Fibroblast of villous mesenchyme (primary cell): ENCODE measurements around the gene LRRC63. TPM values are rescaled to one million over a fixed set of nuclear protein-coding genes. Genes with fewer than 3 reads are reported as not detected.

Experiments used
- DNase-seq: peaks from one replicate; pipeline ENCODE4 v3.0.0-alpha.2; 2010; ENCODE audit warnings: low read depth
- H3K4me3 ChIP-seq: 2 replicates; pipeline ENCODE4 v1.5.1; 2011; ENCODE audit warnings: low read depth, mild to moderate bottlenecking, low read length
- total RNA-seq: library from RNA; depleted of rRNA; stranded (reverse); fragments of >200 nt; gene quantifications from 2 replicates; pipeline ENCODE4 v1.2.3, GENCODE V29; 2012
- TF ChIP-seq, protein P1 (sequence below): IDR thresholded peaks from 2 replicates; pipeline ENCODE4 v1.5.1; 2012; ENCODE audit warnings: low read depth, mild to moderate bottlenecking, low read length; ENCODE audit not compliant: insufficient read depth

LRRC63 gene
- total RNA-seq, 1 donor = not detected

- DNase-seq = no peak
- TF ChIP-seq, protein P1, sequence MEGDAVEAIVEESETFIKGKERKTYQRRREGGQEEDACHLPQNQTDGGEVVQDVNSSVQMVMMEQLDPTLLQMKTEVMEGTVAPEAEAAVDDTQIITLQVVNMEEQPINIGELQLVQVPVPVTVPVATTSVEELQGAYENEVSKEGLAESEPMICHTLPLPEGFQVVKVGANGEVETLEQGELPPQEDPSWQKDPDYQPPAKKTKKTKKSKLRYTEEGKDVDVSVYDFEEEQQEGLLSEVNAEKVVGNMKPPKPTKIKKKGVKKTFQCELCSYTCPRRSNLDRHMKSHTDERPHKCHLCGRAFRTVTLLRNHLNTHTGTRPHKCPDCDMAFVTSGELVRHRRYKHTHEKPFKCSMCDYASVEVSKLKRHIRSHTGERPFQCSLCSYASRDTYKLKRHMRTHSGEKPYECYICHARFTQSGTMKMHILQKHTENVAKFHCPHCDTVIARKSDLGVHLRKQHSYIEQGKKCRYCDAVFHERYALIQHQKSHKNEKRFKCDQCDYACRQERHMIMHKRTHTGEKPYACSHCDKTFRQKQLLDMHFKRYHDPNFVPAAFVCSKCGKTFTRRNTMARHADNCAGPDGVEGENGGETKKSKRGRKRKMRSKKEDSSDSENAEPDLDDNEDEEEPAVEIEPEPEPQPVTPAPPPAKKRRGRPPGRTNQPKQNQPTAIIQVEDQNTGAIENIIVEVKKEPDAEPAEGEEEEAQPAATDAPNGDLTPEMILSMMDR = no peak
- no peak overlapping the region for H3K4me3 ChIP-seq
Measured at GRCh38 chr13:46304546-46304945, 92.8 kb downstream of the LRRC63 start.

GRCh38 chr13:46307554-46307953 is 95.8 kb downstream of the LRRC63 start:
- DNase-seq = no peak
- TF ChIP-seq, protein P1 = no peak

GRCh38 chr13:46310066-46310465 is 98.3 kb downstream of the LRRC63 start:
- TF ChIP-seq, protein P1 = no peak
- no peak for DNase-seq
- no peak overlapping the region for H3K4me3 ChIP-seq

More at GRCh38 chr13:46307554-46307953, 95.8 kb downstream of the LRRC63 start:
- no peak overlapping the region for H3K4me3 ChIP-seq

DNA sequence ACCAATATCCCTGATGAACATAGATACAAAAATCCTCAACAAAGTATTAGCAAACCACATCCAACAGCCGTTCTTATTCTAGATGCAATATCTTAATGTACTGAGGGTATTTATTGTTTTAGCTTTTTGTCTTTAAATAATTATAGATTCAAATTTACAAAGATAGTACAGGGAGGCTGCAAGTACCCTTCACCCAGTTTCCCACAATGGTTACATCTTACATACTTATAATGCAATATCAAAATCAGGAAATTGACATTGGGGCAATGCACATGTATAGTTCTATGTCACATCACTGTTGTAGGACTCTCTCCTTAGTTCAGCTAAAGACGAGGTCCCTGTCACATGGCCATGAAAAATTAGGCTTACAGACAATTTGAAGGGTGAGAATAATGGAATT is 99.5 kb downstream of the LRRC63 start:
- TF ChIP-seq, protein P1 = no peak
- DNase-seq = no peak
- no peak overlapping the region for H3K4me3 ChIP-seq

- no peak for DNase-seq
- no peak overlapping the region for H3K4me3 ChIP-seq
- TF ChIP-seq, protein P1 = no peak
Measured at GRCh38 chr13:46313024-46313423, 101.3 kb downstream of the LRRC63 start.

DNA sequence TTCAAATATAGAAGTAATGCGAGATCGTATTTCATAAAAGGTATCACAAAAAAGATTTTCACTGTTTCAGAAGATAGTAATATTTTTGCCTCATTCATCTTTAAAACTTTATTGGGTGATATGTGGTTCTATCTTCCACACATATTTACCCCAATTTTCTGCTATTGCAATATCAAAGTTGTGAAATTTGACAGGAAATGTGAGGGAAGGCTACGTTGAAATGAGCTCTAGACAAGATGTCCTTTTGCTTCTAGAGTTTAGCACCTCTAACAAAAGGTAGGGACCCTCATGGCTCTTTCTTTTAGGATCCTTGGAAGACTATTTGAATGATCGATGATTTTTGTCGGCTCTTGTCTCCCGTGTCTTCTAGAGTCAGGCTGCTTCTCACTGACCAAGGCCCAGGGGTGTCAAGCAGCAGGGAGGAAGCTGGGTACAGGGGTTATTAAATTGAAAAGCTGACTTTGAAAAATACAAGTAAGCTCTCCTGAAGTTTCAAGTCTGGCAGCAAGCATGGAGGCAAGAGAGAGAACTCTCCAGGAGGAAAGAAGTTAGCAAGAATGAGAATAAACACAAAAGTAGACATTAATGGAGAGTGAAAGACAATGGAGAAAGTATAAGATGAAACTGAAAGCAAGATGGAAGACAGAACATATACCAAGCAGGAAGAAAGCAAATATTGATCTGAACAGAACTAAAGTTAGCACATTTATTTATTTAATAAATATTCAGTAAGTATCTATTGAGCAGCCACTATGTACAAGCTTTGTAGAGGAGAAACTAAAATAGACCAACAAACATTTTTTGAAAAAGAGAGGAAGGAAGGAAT is 101.9 kb downstream of the LRRC63 start:
- no peak for DNase-seq
- TF ChIP-seq, protein P1 = no peak
- H3K4me3 ChIP-seq = no peak overlapping the region
